Neural cell (in vitro differentiated cells): ENCODE data around the gene LZTR1.

Source experiments
- EP300 ChIP-seq: fragments of 450-650 bp; conservative IDR thresholded peaks from 2 replicates; pipeline ENCODE4 v1.6.1; 2014; ENCODE audit warnings: antibody characterized with exemption, mild to moderate bottlenecking, moderate library complexity; ENCODE audit not compliant: poor library complexity, severe bottlenecking
- EZH2 ChIP-seq: fragments of 200-600, 300-800 bp; shearing (Covaris generic), sonication (generic); IDR thresholded peaks from 2 replicates; pipeline ENCODE4 v1.6.1; 2014; ENCODE audit warnings: antibody characterized with exemption, low read length, borderline replicate concordance, mild to moderate bottlenecking; ENCODE audit not compliant: insufficient read depth, poor library complexity, severe bottlenecking
- MXI1 ChIP-seq: fragments of 450-650 bp; conservative IDR thresholded peaks from 2 replicates; pipeline ENCODE4 v1.6.1; 2014; ENCODE audit warnings: antibody characterized with exemption, mild to moderate bottlenecking; ENCODE audit not compliant: poor library complexity, severe bottlenecking
- POLR2AphosphoS5 ChIP-seq: IDR thresholded peaks from 2 replicates; pipeline ENCODE4 v1.6.1; 2012
- RAD21 ChIP-seq: fragments of 450-650 bp; conservative IDR thresholded peaks from 2 replicates; pipeline ENCODE4 v1.6.1; 2014; ENCODE audit warnings: antibody characterized with exemption, mild to moderate bottlenecking, moderate library complexity
- REST ChIP-seq: IDR thresholded peaks from 2 replicates; pipeline ENCODE4 v1.6.1; 2012; ENCODE audit warnings: borderline replicate concordance
- SMC3 ChIP-seq: fragments of 450-650 bp; conservative IDR thresholded peaks from 2 replicates; pipeline ENCODE4 v1.6.1; 2014; ENCODE audit warnings: antibody characterized with exemption, mild to moderate bottlenecking, moderate library complexity; ENCODE audit not compliant: poor library complexity
- TAF1 ChIP-seq: IDR thresholded peaks from 2 replicates; pipeline ENCODE4 v1.6.1; 2012; ENCODE audit warnings: low read depth
- TF ChIP-seq, protein P1 (sequence below): fragments of 450-650 bp; IDR thresholded peaks from 2 replicates; pipeline ENCODE4 v1.5.1; 2014; ENCODE audit warnings: antibody characterized with exemption, mild to moderate bottlenecking, moderate library complexity; ENCODE audit not compliant: poor library complexity, severe bottlenecking

DNA sequence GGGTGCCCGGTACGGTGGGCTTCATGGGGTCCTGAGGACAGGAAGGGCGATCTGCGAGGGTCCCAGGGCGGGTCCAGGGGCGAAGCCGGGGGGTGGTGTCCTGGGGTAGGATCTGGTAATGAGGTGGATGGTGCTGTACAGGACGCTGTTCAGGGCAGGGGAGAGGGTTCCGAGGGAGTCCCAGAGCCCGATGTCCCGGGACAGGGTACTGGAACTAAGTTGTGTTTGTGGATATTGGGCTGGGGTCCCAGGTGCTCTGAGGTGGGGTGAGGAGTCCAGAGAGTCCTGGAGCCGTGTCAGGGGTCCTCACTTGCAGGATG, 426 bp downstream of the LZTR1 start:
- TF ChIP-seq, protein P1, sequence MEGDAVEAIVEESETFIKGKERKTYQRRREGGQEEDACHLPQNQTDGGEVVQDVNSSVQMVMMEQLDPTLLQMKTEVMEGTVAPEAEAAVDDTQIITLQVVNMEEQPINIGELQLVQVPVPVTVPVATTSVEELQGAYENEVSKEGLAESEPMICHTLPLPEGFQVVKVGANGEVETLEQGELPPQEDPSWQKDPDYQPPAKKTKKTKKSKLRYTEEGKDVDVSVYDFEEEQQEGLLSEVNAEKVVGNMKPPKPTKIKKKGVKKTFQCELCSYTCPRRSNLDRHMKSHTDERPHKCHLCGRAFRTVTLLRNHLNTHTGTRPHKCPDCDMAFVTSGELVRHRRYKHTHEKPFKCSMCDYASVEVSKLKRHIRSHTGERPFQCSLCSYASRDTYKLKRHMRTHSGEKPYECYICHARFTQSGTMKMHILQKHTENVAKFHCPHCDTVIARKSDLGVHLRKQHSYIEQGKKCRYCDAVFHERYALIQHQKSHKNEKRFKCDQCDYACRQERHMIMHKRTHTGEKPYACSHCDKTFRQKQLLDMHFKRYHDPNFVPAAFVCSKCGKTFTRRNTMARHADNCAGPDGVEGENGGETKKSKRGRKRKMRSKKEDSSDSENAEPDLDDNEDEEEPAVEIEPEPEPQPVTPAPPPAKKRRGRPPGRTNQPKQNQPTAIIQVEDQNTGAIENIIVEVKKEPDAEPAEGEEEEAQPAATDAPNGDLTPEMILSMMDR = no peak
- TF ChIP-seq TAF1 = no peak
- TF ChIP-seq MXI1 = no peak
- TF ChIP-seq EP300 = no peak
- no peak for TF ChIP-seq SMC3
- no peak for TF ChIP-seq POLR2AphosphoS5
- no peak for TF ChIP-seq RAD21
- TF ChIP-seq EZH2 = no peak
- no peak for TF ChIP-seq REST
